NT2/D1 (cell line): ENCODE measurements around the gene DNAJB1.
"Not testable (repeated sequence)": the region's sequence is repeated elsewhere in the genome, so short reads cannot be mapped to it uniquely, and the experiment has no call there.

ENCODE experiments used
- DNase-seq: peaks from one replicate; pipeline ENCODE4 v3.0.0-alpha.2; 2011; ENCODE audit warnings: low read depth, low spot score
- H3K27me3 ChIP-seq: 2 replicates; pipeline ENCODE4 v1.6.0; 2011; ENCODE audit warnings: mild to moderate bottlenecking; ENCODE audit not compliant: insufficient read length, insufficient read depth
- H3K36me3 ChIP-seq: 2 replicates; pipeline ENCODE4 v1.6.1; 2011; ENCODE audit warnings: mild to moderate bottlenecking, low read length, mixed read lengths; ENCODE audit not compliant: insufficient read depth, insufficient read length
- H3K4me1 ChIP-seq: 2 replicates; pipeline ENCODE4 v1.5.1; 2011; ENCODE audit not compliant: insufficient read depth, insufficient read length
- H3K4me3 ChIP-seq: 2 replicates; pipeline ENCODE4 v1.5.1; 2011; ENCODE audit warnings: low read depth; ENCODE audit not compliant: insufficient read length
- H3K9ac ChIP-seq: 2 replicates; pipeline ENCODE4 v1.6.0; 2011; ENCODE audit warnings: low read depth; ENCODE audit not compliant: insufficient read length
- H3K9me3 ChIP-seq: 2 replicates; pipeline ENCODE4 v1.5.1; 2011; ENCODE audit warnings: mild to moderate bottlenecking, low read length; ENCODE audit not compliant: insufficient read depth
- SUZ12 ChIP-seq: IDR thresholded peaks from 2 replicates; pipeline ENCODE4 v1.6.1; 2011; ENCODE audit not compliant: insufficient read length, insufficient read depth; ENCODE audit errors: extremely low read depth
- YY1 ChIP-seq: IDR thresholded peaks from 2 replicates; pipeline ENCODE4 v1.6.1; 2011; ENCODE audit not compliant: insufficient read length, insufficient read depth
- ZNF274 ChIP-seq: IDR thresholded peaks from 2 replicates; pipeline ENCODE4 v1.6.1; 2011; ENCODE audit warnings: mild to moderate bottlenecking, low read depth, low read length

Gene DNAJB1

DNA sequence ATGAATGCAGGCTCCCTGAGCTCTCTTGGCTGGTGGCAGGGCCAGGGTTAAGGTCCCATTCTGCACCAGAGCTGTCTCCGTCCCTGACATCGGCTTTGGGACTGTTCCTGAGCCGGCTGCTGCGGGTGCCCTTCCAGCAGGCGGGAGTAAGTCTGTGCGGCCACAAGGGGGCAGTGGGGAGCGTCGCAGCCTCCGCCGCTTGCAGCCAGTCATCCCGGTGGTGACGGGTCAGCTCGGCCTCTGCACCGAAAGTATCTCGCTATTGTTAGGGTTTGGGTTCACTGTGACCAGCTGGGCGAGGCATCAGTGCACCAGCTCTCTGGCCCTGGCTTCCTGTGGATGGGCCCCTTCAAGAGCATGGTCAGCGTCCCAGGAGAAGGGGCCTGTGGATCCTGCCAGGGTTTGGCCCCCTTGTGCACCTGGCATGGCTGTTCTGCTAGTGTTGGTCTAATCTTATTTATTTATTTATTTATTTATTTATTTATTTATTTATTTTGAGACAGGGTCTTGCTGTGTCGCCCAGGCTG, 38.5 kb upstream of the DNAJB1 start:
- Histone ChIP-seq H3K9me3 (no peaks in the 10 kb centered on the region), H3K36me3 (peaks cover 20% of the 10 kb centered on the region), H3K9ac (peak overlapping the region; percentile 64), H3K4me3 (no peak overlapping the region), H3K4me1 (peaks cover 56% of the 10 kb centered on the region), H3K27me3 (no peaks in the 10 kb centered on the region)
- no peak for TF ChIP-seq YY1
- no peak for TF ChIP-seq SUZ12
- no peak for TF ChIP-seq ZNF274
- DNase-seq: peak; percentile 83

DNA sequence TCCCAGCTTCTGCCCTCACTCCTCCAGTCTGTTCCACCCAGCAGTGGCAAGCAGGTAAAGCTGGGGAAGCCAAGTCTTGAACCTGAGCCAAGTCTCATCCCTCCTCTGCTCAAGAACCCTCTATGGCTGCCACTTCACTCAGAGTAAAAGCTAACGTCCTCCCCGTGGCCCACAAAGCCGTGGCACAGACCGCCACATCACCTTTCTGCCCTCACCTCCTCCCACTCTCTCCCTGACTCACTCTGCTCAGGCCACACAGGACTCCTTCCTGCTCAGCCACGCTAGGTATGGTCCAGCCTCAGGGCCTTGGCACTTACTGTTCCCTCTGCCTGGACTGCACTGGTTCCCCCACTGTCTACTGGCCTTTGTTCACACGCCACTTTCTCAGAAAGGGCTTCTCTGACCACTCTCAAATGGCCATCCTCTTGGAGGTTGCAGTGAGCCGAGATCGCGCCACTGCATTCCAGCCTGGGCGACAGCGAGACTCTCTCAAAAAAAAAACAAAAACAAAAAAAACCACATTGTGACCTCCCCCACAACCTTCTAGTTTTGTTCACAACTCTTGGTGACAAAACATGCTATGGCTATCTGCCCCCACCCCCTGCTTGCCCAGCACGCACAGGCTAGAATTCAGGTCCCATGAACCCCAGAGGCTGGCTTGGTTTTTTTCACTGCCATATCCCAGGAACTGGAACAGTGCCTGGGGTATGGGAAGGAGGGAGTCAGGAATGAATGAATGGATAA, 37.9 kb upstream of the DNAJB1 start:
- DNase-seq: no peak
- Histone ChIP-seq H3K4me1 (peaks cover 54% of the 10 kb centered on the region), H3K36me3 (peaks cover 20% of the 10 kb centered on the region), H3K27me3 (no peaks in the 10 kb centered on the region), H3K9me3 (no peaks in the 10 kb centered on the region), H3K9ac (peak overlapping the region; percentile 51), H3K4me3 (no peak overlapping the region)
- TF ChIP-seq ZNF274: no peak
- no peak for TF ChIP-seq SUZ12
- TF ChIP-seq YY1: no peak

DNA sequence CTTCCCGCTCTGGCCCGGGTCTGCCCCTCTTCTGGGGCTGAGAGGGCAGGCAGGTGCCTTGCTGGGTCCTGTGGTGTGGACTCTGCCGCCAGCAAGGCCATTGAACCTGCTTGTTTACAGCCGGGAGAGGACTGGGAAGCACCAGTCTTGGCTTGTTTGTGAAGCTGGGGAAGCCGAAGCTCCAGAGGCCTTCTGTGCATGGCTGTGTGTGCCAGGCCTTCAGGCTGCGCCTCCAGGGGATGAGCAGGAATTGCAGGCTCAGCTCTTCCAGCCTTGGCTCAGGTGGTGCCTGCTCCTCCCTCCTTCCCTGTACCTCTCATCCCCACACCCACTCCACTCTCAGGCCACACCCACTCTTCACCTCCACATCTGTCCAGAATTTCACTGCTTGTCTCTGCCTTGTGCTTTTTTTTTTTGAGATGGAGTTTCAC, 36.2 kb upstream of the DNAJB1 start:
- TF ChIP-seq YY1 (no peak), ZNF274 (no peak), SUZ12 (no peak)
- Histone ChIP-seq H3K4me1 (peaks cover 43% of the 10 kb centered on the region), H3K4me3 (no peak overlapping the region), H3K27me3 (no peaks in the 10 kb centered on the region), H3K9ac (no peak overlapping the region), H3K9me3 (no peaks in the 10 kb centered on the region), H3K36me3 (peaks cover 29% of the 10 kb centered on the region)
- DNase-seq: no peak

DNA sequence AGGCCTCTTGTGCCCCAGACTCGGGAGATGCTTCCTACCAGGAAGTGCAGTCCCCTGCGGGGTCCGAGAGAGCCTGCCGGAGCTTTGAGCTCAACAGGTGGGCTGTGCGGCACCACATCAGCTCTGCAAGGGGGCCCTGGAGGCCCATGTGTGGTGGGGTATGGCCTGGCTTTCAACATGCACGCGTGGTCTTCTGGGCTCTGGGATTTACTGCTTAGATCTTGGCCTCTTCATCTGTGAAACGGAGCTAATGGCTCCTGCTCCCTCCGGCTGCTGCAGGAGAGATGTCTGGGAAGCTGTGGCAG, 35.7 kb upstream of the DNAJB1 start:
- peak overlapping the region; percentile 43 for H3K9ac ChIP-seq
- H3K36me3 ChIP-seq: peaks cover 33% of the 10 kb centered on the region
- no peak for TF ChIP-seq SUZ12
- no peak for TF ChIP-seq YY1
- no peak for TF ChIP-seq ZNF274
- H3K4me3 ChIP-seq: no peak overlapping the region
- peaks cover 40% of the 10 kb centered on the region for H3K4me1 ChIP-seq
- no peaks in the 10 kb centered on the region for H3K9me3 ChIP-seq
- no peaks in the 10 kb centered on the region for H3K27me3 ChIP-seq
- DNase-seq: no peak

DNA sequence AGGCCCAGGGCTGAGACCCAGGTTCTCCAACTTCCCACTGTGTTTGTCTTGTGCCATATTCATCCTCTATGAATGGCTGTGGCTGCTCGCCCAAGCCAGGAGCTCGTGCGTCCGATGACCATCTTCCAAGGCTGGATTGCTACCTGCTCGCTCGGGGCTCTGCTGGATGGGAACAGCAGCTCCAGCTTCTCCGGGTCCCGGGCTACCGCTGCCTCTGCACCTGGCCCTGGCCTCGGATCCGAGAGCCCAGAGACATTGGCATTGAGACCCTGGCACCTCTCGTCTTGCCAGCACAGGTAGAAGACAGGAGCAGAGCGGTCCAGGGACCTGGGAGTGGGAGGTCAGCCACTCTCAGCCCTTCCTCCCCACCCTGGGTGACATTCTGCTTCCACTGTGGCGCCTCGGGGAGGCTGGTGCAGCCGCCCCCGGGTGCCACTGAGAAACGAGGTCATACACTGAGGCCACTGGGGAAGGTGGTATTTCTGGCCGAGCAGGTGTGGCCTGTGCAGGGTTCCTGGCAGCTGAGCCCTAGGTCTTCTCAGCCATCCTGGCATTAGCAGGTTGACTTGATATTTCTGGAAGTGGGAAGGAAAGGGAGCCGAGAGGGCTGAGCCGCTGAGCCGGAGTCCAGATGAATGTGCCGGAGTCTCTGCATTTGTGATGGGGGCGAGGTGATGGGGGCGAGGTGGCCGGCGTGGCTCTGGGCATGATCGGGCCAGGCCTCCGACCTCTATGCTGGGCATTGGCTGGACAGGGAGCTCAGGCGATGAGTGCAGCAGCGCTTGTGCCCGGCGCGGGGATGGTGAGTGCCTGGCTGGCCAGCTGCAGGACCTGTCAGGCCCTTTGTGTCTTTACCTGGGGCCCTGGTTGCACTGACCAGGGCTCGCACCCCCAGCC, 35.1 kb upstream of the DNAJB1 start:
- H3K9me3 ChIP-seq: no peaks in the 10 kb centered on the region
- H3K4me1 ChIP-seq: peaks cover 34% of the 10 kb centered on the region
- DNase-seq: no peak
- H3K36me3 ChIP-seq: peaks cover 38% of the 10 kb centered on the region
- no peaks in the 10 kb centered on the region for H3K27me3 ChIP-seq
- no peak for TF ChIP-seq ZNF274
- no peak for TF ChIP-seq SUZ12
- no peak for TF ChIP-seq YY1
- H3K9ac ChIP-seq: peak overlapping the region; percentile 43
- H3K4me3 ChIP-seq: no peak overlapping the region

DNA sequence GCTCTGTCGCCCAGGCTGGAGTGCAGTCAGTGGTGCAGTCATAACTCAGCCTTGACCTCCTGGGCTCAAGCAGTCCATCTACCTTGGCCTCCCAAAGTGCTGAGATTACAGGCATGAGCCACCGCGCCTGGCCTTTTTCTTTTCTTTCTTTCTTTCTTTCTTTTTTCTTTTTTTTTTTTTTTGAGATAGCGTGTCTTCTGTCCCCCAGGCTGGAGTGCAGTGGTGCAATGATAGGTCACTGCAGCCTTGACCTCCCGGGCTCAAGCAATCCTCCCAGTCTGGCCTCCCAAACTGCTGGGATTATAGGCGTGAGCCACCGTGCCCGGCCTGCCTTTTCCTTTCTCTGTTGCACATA, 33.8 kb upstream of the DNAJB1 start:
- not testable (repeated sequence) for H3K9ac ChIP-seq

DNA sequence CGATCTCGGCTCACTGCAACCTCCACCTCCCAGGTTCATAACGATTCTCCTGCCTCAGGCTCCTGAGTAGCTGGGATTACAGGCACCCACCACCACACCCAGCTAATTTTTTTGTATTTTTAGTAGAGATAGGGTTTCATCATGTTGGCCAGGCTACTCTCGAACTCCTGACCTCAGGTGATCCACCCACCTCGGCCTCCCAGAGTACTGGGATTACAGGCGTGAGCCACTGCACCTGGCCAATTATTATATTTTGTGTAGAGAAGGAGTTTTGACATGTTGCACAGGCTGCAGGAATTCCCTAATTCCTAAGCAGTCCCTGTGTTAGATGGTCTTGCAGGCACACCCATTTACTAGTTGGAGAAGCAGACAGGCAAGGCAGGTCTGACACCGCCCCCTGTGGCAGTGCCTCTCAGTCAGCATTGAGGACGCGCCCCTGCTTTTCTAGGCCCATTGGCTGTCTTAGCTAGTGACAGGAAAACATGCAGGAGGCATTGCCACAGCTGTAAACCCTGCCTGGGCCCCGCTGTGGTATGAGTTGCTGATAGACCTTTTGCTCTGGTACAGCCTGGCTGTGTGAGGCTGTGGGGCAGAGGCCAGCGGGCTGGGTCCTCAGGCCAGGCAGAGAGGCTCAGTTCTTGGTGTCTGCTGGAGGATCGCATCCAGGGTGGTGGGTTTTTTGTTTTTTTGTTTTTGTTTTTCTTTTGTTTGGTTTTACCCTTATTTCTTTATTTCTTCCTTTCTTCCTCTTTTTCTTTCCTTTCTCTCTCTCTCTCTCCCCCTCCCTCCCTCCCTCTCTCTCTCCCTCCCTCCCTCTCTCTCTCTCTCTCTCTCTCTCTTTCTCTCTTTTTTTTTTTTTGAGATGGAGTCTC, 33.2 kb upstream of the DNAJB1 start:
- Histone ChIP-seq H3K4me1 (peaks cover 27% of the 10 kb centered on the region), H3K9ac (peak overlapping the region; percentile 26), H3K36me3 (peaks cover 37% of the 10 kb centered on the region)
- not testable (repeated sequence) for H3K4me3 ChIP-seq, DNase-seq, H3K27me3 ChIP-seq, H3K9me3 ChIP-seq

More for the DNA sequence above, 33.8 kb upstream of the DNAJB1 start:
- not testable (repeated sequence) for H3K27me3 ChIP-seq, H3K4me3 ChIP-seq, DNase-seq, H3K9me3 ChIP-seq
- Histone ChIP-seq H3K36me3 (peaks cover 37% of the 10 kb centered on the region), H3K4me1 (peaks cover 31% of the 10 kb centered on the region)
